GM23338 (cell line): ENCODE measurements around the gene NTNG2.

Source experiments
- CREB1 ChIP-seq: fragments of 250-450 bp; sonication (Bioruptor Pico); IDR thresholded peaks from 2 replicates; pipeline ENCODE4 v1.5.0; 2020; ENCODE audit warnings: low read depth, mild to moderate bottlenecking, moderate library complexity
- EZH2 ChIP-seq: fragments of 200-600 bp; sonication (generic); IDR thresholded peaks from one replicate; pipeline ENCODE4 v1.8.0; 2017; ENCODE audit warnings: antibody characterized with exemption, mild to moderate bottlenecking, low read depth; ENCODE audit not compliant: unreplicated experiment
- EZH2phosphoT487 ChIP-seq: fragments of 200-600 bp; sonication (generic); IDR thresholded peaks from one replicate; pipeline ENCODE4 v1.8.1; 2018; ENCODE audit warnings: antibody characterized with exemption; ENCODE audit not compliant: unreplicated experiment
- POLR2AphosphoS5 ChIP-seq: IDR thresholded peaks from 2 replicates; pipeline ENCODE4 v1.6.1; 2016; ENCODE audit warnings: antibody characterized with exemption, low read depth
- STAT1 ChIP-seq: IDR thresholded peaks from one replicate; pipeline ENCODE4 v1.6.1; 2016; ENCODE audit warnings: antibody characterized with exemption; ENCODE audit not compliant: unreplicated experiment
- ZNF114 ChIP-seq: fragments of 250-450 bp; sonication (Bioruptor Pico); IDR thresholded peaks from 2 replicates; pipeline ENCODE4 v1.5.0; 2020; ENCODE audit warnings: mild to moderate bottlenecking, moderate library complexity
- ZNF331 ChIP-seq: fragments of 250-450 bp; sonication (Bioruptor Pico); IDR thresholded peaks from 2 replicates; pipeline ENCODE4 v1.5.0; 2020; ENCODE audit warnings: low read depth, mild to moderate bottlenecking, moderate library complexity
- ZNF462 ChIP-seq: fragments of 250-450 bp; sonication (Bioruptor Pico); IDR thresholded peaks from 2 replicates; pipeline ENCODE4 v1.5.0; 2020; ENCODE audit warnings: mild to moderate bottlenecking, moderate library complexity
- TF ChIP-seq, protein P1 (sequence below), 2 experiments: fragments of 200-600 bp in 1 of 2; sonication (generic) in 1 of 2; conservative IDR thresholded peaks; 2 replicates each; pipeline versions ENCODE4 v1.5.1 to v1.6.1; 2016 to 2017; ENCODE audit warnings: antibody characterized with exemption in 2 of 2, low read depth in 2 of 2, mild to moderate bottlenecking in 2 of 2, moderate library complexity in 1 of 2
- TF ChIP-seq, protein P2 (sequence below): IDR thresholded peaks from one replicate; pipeline ENCODE4 v1.6.1; 2018; ENCODE audit warnings: antibody characterized with exemption; ENCODE audit not compliant: unreplicated experiment

DNA sequence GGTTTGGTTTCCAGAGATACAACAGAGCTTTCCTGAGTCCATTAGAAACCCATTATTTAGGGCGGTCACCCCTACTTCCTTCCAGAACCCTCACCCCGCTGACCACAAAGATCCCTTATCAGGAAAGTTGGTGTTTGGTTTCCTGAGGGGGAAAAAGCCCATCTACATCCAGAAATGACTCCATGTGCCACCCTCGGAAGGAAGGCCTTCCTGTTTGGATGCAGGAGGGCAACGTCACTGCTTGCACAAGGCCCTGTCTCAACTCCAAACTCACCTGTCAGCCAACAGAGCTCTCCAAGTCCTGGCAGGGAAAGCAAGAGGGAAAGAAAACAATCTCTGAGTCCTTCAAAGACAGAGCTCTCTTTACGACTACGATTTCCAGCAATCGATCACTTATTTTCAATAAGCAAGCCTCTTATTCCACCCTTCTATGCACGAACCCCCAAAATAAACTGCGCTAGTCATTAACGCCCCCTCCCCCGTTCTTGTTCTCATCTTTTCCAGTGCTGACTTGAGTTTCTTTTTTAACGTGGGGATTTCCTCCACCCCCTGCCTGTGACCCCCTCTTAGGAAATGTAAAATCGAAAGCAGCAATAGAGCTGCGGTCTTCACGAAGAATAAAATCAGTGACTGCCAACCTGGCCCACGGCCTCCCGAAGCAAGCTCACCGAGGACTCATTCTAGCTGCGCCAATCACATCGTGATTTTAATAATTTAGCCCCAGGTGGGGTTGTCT is 35.7 kb upstream of the NTNG2 start:
- TF ChIP-seq POLR2AphosphoS5 (no peak), CREB1 (CRISPR knock-in tag) (no peak), EZH2 (no peak), STAT1 (no peak), EZH2phosphoT487 (no peak), ZNF462 (CRISPR knock-in tag) (no peak), ZNF114 (CRISPR knock-in tag) (no peak), ZNF331 (CRISPR knock-in tag) (no peak)
- TF ChIP-seq, protein P1, sequence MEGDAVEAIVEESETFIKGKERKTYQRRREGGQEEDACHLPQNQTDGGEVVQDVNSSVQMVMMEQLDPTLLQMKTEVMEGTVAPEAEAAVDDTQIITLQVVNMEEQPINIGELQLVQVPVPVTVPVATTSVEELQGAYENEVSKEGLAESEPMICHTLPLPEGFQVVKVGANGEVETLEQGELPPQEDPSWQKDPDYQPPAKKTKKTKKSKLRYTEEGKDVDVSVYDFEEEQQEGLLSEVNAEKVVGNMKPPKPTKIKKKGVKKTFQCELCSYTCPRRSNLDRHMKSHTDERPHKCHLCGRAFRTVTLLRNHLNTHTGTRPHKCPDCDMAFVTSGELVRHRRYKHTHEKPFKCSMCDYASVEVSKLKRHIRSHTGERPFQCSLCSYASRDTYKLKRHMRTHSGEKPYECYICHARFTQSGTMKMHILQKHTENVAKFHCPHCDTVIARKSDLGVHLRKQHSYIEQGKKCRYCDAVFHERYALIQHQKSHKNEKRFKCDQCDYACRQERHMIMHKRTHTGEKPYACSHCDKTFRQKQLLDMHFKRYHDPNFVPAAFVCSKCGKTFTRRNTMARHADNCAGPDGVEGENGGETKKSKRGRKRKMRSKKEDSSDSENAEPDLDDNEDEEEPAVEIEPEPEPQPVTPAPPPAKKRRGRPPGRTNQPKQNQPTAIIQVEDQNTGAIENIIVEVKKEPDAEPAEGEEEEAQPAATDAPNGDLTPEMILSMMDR (conservative IDR thresholded peaks at IDR 0.05; ENCODE audit: low read depth in 2 of 2), result no peak
- TF ChIP-seq, protein P2, sequence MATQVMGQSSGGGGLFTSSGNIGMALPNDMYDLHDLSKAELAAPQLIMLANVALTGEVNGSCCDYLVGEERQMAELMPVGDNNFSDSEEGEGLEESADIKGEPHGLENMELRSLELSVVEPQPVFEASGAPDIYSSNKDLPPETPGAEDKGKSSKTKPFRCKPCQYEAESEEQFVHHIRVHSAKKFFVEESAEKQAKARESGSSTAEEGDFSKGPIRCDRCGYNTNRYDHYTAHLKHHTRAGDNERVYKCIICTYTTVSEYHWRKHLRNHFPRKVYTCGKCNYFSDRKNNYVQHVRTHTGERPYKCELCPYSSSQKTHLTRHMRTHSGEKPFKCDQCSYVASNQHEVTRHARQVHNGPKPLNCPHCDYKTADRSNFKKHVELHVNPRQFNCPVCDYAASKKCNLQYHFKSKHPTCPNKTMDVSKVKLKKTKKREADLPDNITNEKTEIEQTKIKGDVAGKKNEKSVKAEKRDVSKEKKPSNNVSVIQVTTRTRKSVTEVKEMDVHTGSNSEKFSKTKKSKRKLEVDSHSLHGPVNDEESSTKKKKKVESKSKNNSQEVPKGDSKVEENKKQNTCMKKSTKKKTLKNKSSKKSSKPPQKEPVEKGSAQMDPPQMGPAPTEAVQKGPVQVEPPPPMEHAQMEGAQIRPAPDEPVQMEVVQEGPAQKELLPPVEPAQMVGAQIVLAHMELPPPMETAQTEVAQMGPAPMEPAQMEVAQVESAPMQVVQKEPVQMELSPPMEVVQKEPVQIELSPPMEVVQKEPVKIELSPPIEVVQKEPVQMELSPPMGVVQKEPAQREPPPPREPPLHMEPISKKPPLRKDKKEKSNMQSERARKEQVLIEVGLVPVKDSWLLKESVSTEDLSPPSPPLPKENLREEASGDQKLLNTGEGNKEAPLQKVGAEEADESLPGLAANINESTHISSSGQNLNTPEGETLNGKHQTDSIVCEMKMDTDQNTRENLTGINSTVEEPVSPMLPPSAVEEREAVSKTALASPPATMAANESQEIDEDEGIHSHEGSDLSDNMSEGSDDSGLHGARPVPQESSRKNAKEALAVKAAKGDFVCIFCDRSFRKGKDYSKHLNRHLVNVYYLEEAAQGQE, result no peak
